DND-41 (cell line): ENCODE data around the gene CADM2.

Source experiments
- ATAC-seq: fragments of 200-7000 bp; cut with Tn5 transposase; 3 replicates; pipeline ENCODE4 v1.9.1; 2021; ENCODE audit warnings: low read depth; ENCODE audit not compliant: insufficient read depth
- DNase-seq: peaks from one replicate; pipeline ENCODE4 v3.0.0-alpha.2; 2020
- H2AFZ ChIP-seq: 2 replicates; pipeline ENCODE4 v1.6.0; 2012; ENCODE audit warnings: low read depth, low read length
- H3K27ac ChIP-seq: 2 replicates; pipeline ENCODE4 v1.5.1; 2012; ENCODE audit warnings: low read length, inconsistent platforms
- H3K27me3 ChIP-seq: fragments of 200-600 bp; sonication (generic); 2 replicates; pipeline ENCODE4 v1.6.0; 2012; ENCODE audit warnings: low read length, mild to moderate bottlenecking, inconsistent platforms; ENCODE audit not compliant: insufficient read depth, poor library complexity
- H3K36me3 ChIP-seq: 2 replicates; pipeline ENCODE4 v1.5.1; 2012; ENCODE audit warnings: low read length, inconsistent platforms; ENCODE audit not compliant: insufficient read depth
- H3K4me1 ChIP-seq: 2 replicates; pipeline ENCODE4 v1.5.1; 2012; ENCODE audit warnings: mild to moderate bottlenecking, low read length; ENCODE audit not compliant: insufficient read depth
- H3K4me2 ChIP-seq: 2 replicates; pipeline ENCODE4 v1.6.0; 2012; ENCODE audit warnings: mild to moderate bottlenecking, moderate library complexity, low read length, inconsistent platforms; ENCODE audit not compliant: insufficient read depth
- H3K4me3 ChIP-seq, 2 experiments: fragments of 200-600 bp in 1 of 2; shearing (Covaris generic) in 1 of 2; 2 replicates each; pipeline ENCODE4 v1.5.1; 2012 to 2016; ENCODE audit warnings: inconsistent platforms in 2 of 2, low read length in 2 of 2, mild to moderate bottlenecking in 2 of 2, low read depth in 1 of 2, moderate library complexity in 1 of 2
- H3K79me2 ChIP-seq: 2 replicates; pipeline ENCODE4 v1.6.0; 2012; ENCODE audit warnings: low read length, inconsistent platforms; ENCODE audit not compliant: insufficient read depth
- H3K9ac ChIP-seq: 2 replicates; pipeline ENCODE4 v1.6.0; 2012; ENCODE audit warnings: low read depth, mild to moderate bottlenecking, inconsistent platforms, low read length, moderate library complexity
- H3K9me3 ChIP-seq: 2 replicates; pipeline ENCODE4 v1.5.1; 2012; ENCODE audit warnings: low read length, moderate library complexity, mild to moderate bottlenecking, inconsistent platforms; ENCODE audit not compliant: insufficient read depth, severe bottlenecking
- H4K20me1 ChIP-seq: 2 replicates; pipeline ENCODE4 v1.6.0; 2012; ENCODE audit warnings: low read length; ENCODE audit not compliant: insufficient read depth
- EZH2 ChIP-seq: IDR thresholded peaks from 3 replicates; pipeline ENCODE4 v1.6.1; 2012; ENCODE audit warnings: borderline replicate concordance, low read depth, mild to moderate bottlenecking, moderate library complexity, low read length, inconsistent platforms; ENCODE audit not compliant: severe bottlenecking
- TF ChIP-seq, protein P1 (sequence below): IDR thresholded peaks from 2 replicates; pipeline ENCODE4 v1.5.1; 2012; ENCODE audit warnings: borderline replicate concordance, low read length, moderate library complexity, mild to moderate bottlenecking; ENCODE audit not compliant: poor library complexity, severe bottlenecking; ENCODE audit errors: extremely low read depth

Gene CADM2

DNA sequence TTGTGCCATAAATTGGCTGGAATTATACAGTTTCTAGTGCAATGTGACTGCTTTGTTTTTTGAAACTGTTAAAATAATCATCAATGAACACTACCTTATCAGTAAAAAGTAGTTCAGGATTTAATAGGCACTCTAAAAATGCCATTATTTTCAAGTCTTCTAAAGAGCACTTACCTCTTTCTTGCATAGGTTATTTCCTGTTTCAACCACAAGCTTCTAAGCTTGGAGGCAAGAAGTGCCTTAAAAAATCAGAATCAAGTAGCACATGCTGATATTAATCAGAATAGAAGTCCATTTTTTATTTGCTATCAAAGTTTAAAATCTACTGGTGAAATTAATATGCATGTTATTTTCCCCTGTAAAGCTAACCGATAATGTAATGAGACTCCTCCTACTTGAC, 991.6 kb downstream of the CADM2 start:
- no peak overlapping the region for H2AFZ ChIP-seq
- H3K4me1 ChIP-seq, result no peaks in the 10 kb centered on the region
- no peaks in the 10 kb centered on the region for H3K36me3 ChIP-seq
- H4K20me1 ChIP-seq, result no peaks in the 10 kb centered on the region
- no peak overlapping the region for H3K9ac ChIP-seq
- TF ChIP-seq EZH2, result no peak
- TF ChIP-seq, protein P1, sequence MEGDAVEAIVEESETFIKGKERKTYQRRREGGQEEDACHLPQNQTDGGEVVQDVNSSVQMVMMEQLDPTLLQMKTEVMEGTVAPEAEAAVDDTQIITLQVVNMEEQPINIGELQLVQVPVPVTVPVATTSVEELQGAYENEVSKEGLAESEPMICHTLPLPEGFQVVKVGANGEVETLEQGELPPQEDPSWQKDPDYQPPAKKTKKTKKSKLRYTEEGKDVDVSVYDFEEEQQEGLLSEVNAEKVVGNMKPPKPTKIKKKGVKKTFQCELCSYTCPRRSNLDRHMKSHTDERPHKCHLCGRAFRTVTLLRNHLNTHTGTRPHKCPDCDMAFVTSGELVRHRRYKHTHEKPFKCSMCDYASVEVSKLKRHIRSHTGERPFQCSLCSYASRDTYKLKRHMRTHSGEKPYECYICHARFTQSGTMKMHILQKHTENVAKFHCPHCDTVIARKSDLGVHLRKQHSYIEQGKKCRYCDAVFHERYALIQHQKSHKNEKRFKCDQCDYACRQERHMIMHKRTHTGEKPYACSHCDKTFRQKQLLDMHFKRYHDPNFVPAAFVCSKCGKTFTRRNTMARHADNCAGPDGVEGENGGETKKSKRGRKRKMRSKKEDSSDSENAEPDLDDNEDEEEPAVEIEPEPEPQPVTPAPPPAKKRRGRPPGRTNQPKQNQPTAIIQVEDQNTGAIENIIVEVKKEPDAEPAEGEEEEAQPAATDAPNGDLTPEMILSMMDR, result no peak
- DNase-seq (no peak), ATAC-seq (no peak)
- H3K4me3 ChIP-seq, result no peak overlapping the region
- no peak overlapping the region for H3K4me2 ChIP-seq
- no peaks in the 10 kb centered on the region for H3K27me3 ChIP-seq
- H3K9me3 ChIP-seq, result no peaks in the 10 kb centered on the region
- H3K79me2 ChIP-seq, result no peaks in the 10 kb centered on the region
- H3K27ac ChIP-seq, result no peak overlapping the region

DNA sequence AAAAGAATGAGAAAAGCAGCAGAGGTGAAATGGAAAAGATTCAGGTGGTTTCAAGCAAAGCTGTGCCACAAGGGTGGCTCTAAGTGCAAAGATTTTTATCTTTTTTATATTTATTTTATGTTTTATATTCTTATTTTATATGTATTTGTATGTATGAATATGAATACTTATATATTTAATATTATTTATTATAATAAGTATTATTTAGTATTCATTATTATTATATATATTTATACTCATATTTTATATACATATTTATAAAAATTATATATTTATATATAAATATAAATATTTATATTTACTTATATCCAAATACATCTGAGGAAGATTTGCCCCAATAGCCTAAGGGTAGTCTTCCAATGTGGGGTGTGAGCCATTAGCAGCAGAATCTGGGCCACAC, 1002.0 kb downstream of the CADM2 start:
- H3K27me3 ChIP-seq, result no peaks in the 10 kb centered on the region
- no peaks in the 10 kb centered on the region for H3K36me3 ChIP-seq
- no peaks in the 10 kb centered on the region for H3K4me1 ChIP-seq
- no peaks in the 10 kb centered on the region for H3K9me3 ChIP-seq
- no peaks in the 10 kb centered on the region for H3K79me2 ChIP-seq
- no peak overlapping the region for H3K27ac ChIP-seq
- H4K20me1 ChIP-seq, result no peaks in the 10 kb centered on the region
- H3K9ac ChIP-seq, result no peak overlapping the region
- ATAC-seq (no peak), DNase-seq (no peak)
- TF ChIP-seq, protein P1, result no peak
- TF ChIP-seq EZH2, result no peak
- no peak overlapping the region for H3K4me3 ChIP-seq
- no peak overlapping the region for H2AFZ ChIP-seq
- no peak overlapping the region for H3K4me2 ChIP-seq

DNA sequence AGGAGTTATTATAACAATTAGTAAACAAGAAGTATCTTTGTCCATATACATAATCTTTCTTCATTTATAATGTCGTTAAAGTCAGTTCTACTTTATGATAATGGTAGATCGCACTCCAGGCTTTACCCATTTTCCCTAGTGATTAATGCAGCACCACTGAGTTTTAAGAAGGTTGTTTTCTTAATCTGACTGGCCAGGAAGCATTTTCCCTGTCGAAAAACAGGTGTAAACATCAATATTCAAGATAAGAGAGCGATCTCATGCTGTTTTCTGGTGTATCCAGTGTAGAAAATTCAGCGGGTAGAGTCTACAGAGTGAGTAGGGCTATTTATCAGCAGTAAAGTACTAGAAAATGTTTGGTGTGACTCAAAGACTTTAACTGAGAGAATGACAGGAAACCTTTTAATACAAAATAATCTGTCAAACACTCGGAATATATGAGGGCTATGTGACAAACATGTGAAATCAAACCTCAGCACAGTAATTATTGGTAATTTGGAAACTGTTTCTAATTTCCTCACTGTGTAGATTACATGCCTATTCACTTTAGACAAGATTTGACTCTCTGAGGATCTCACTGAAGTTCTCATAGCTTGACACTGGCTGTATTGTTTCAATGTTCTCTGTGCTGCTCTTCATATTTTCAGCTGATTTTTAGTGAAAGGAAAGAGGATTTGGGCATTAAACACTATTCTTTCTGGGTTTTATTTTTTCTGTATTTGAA, 1019.0 kb downstream of the CADM2 start:
- Histone ChIP-seq H3K4me2 (no peak overlapping the region), H3K9me3 (no peaks in the 10 kb centered on the region), H3K4me3 (no peak overlapping the region), H3K27me3 (no peaks in the 10 kb centered on the region), H3K9ac (no peak overlapping the region), H3K79me2 (no peaks in the 10 kb centered on the region), H4K20me1 (no peaks in the 10 kb centered on the region), H2AFZ (no peak overlapping the region), H3K36me3 (no peaks in the 10 kb centered on the region), H3K4me1 (no peaks in the 10 kb centered on the region), H3K27ac (no peak overlapping the region)
- DNase-seq, result no peak
- TF ChIP-seq, protein P1, result no peak
- no peak for TF ChIP-seq EZH2
- no peak for ATAC-seq
